PC-9 (cell line): ENCODE data around the gene UPK1B. TPM values are rescaled to one million over a fixed set of nuclear protein-coding genes. Genes with fewer than 3 reads are reported as not detected.

Source experiments
- BruUV-seq: library from RNA; stranded (reverse); fragments of 400-500 nt; replicated peaks from 2 replicates; lab custom pipeline; 2021; lab: Mats Ljungman, UMichigan
- CTCF ChIA-PET: fragments of 300-600 bp; sonication (Branson Sonifier 250); formaldehyde crosslinking; loops from one replicate; lab custom pipeline; 2022; ENCODE audit warnings: antibody characterized with exemption; lab: Charles Lee
- POLR2A ChIA-PET: fragments of 300-600 bp; sonication (Branson Sonifier 250); formaldehyde crosslinking; loops from one replicate; lab custom pipeline; 2022; ENCODE audit warnings: antibody characterized with exemption; ENCODE audit not compliant: unreplicated experiment; lab: Charles Lee
- DNase-seq, 2 experiments: peaks; one replicate each; pipeline versions ENCODE4 v3.0.0 to v3.0.0-alpha.2; 2015 to 2022; ENCODE audit warnings: mixed read lengths in 1 of 2
- H2AFZ ChIP-seq: fragments of 200-600 bp; sonication (generic); 2 replicates; pipeline ENCODE4 v1.8.1; 2017; ENCODE audit warnings: antibody characterized with exemption
- H3F3A ChIP-seq: fragments of 200-600 bp; sonication (generic); 2 replicates; pipeline ENCODE4 v1.8.1; 2017; ENCODE audit warnings: antibody characterized with exemption, mild to moderate bottlenecking, low read depth; ENCODE audit not compliant: insufficient read depth
- H3K27ac ChIP-seq: fragments of 200-600 bp; sonication (generic); 2 replicates; pipeline ENCODE4 v1.6.1; 2016; ENCODE audit warnings: mixed run types
- H3K27me3 ChIP-seq: fragments of 200-600 bp; sonication (generic); 2 replicates; pipeline ENCODE4 v1.6.1; 2016; ENCODE audit warnings: low read depth, mixed run types; ENCODE audit not compliant: insufficient read depth
- H3K36me3 ChIP-seq: fragments of 200-600 bp; sonication (generic); 2 replicates; pipeline ENCODE4 v1.6.1; 2016; ENCODE audit warnings: low read depth, mixed run types
- H3K4me1 ChIP-seq: fragments of 200-600 bp; sonication (generic); replicated peaks from 2 replicates; pipeline ENCODE4 v1.6.1; 2016; ENCODE audit warnings: mixed run types; ENCODE audit not compliant: insufficient read depth
- H3K4me2 ChIP-seq: fragments of 200-600 bp; sonication (generic); 2 replicates; pipeline ENCODE4 v1.6.1; 2017; ENCODE audit warnings: mixed run types
- H3K4me3 ChIP-seq: fragments of 200-600 bp; sonication (generic); 2 replicates; pipeline ENCODE4 v1.6.1; 2016; ENCODE audit warnings: mixed run types
- H3K79me2 ChIP-seq: fragments of 200-600 bp; sonication (generic); 2 replicates; pipeline ENCODE4 v1.6.1; 2017; ENCODE audit warnings: low read depth, mixed run types
- H3K9me2 ChIP-seq: fragments of 200-600 bp; sonication (generic); 2 replicates; pipeline ENCODE4 v1.8.1; 2017; ENCODE audit warnings: mild to moderate bottlenecking; ENCODE audit not compliant: insufficient read depth
- H3K9me3 ChIP-seq: fragments of 200-600 bp; sonication (generic); 2 replicates; pipeline ENCODE4 v1.8.1; 2016; ENCODE audit warnings: low read depth; ENCODE audit not compliant: insufficient read depth
- H4K20me1 ChIP-seq: fragments of 200-600 bp; sonication (generic); 2 replicates; pipeline ENCODE4 v1.8.1; 2017; ENCODE audit not compliant: insufficient read depth
- CTCF ChIP-seq: fragments of 200-600 bp; sonication (generic); conservative IDR thresholded peaks from 2 replicates; pipeline ENCODE4 v1.6.1; 2017; ENCODE audit warnings: mixed run types, antibody characterized with exemption, mild to moderate bottlenecking, moderate library complexity
- EZH2 ChIP-seq: fragments of 200-600 bp; sonication (generic); IDR thresholded peaks from 2 replicates; pipeline ENCODE4 v1.8.0; 2017; ENCODE audit warnings: antibody characterized with exemption, low read depth
- intact Hi-C: fragments of 100-400 bp; cut with micrococcal nuclease; formaldehyde crosslinking; loops from one replicate; pipeline ENCODE4 v1.10.0; 2022; ENCODE audit not compliant: unreplicated experiment
- total RNA-seq: library from RNA; stranded (reverse); gene quantifications from 2 replicates; pipeline ENCODE4 v1.2.3, GENCODE V29; 2021

The UPK1B gene
- total RNA-seq, 1 experiment from 2014 or later: not detected

GRCh38 chr3:119220970-119221667 is 47.7 kb downstream of the UPK1B start:
- BruUV-seq: no TSS peak
- no peak for DNase-seq
- CTCF ChIA-PET: no interaction called here
- H4K20me1 ChIP-seq: no peaks in the 10 kb centered on the region
- H3K4me3 ChIP-seq: no peak overlapping the region
- H3K36me3 ChIP-seq: peaks cover 15% of the 10 kb centered on the region; the same call in 1 of the 2 replicates
- POLR2A ChIA-PET: no interaction called here
- H3F3A ChIP-seq: no peaks in the 10 kb centered on the region
- H3K4me2 ChIP-seq: no peak overlapping the region
- no peaks in the 10 kb centered on the region for H3K4me1 ChIP-seq
- no peaks in the 10 kb centered on the region for H3K79me2 ChIP-seq
- intact Hi-C loops: no loop called here
- H3K27ac ChIP-seq: no peak overlapping the region
- H3K27me3 ChIP-seq: no peaks in the 10 kb centered on the region
- no peak for TF ChIP-seq EZH2
- TF ChIP-seq CTCF: no peak
- H3K9me3 ChIP-seq: no peaks in the 10 kb centered on the region
- H2AFZ ChIP-seq: no peak overlapping the region
- no peaks in the 10 kb centered on the region for H3K9me2 ChIP-seq

GRCh38 chr3:119221779-119222320 is 48.5 kb downstream of the UPK1B start:
- no peaks in the 10 kb centered on the region for H3K4me1 ChIP-seq
- H3K9me3 ChIP-seq: no peaks in the 10 kb centered on the region
- intact Hi-C loops: no loop called here
- no peaks in the 10 kb centered on the region for H3F3A ChIP-seq
- TF ChIP-seq CTCF: no peak
- H3K4me2 ChIP-seq: no peak overlapping the region
- H3K27ac ChIP-seq: no peak overlapping the region
- DNase-seq: no peak
- no peaks in the 10 kb centered on the region for H4K20me1 ChIP-seq
- H3K27me3 ChIP-seq: no peaks in the 10 kb centered on the region
- ChIA-PET CTCF (no interaction called here), POLR2A (interaction anchor here (0.6 kb wide), 1 partner anchor 11 kb away, joined by 3 read pairs; no protein-coding TSS in a partner anchor)
- no peaks in the 10 kb centered on the region for H3K9me2 ChIP-seq
- peaks cover 15% of the 10 kb centered on the region; the same call in 1 of the 2 replicates for H3K36me3 ChIP-seq
- no peaks in the 10 kb centered on the region for H3K79me2 ChIP-seq
- H2AFZ ChIP-seq: no peak overlapping the region
- H3K4me3 ChIP-seq: no peak overlapping the region
- no TSS peak for BruUV-seq

GRCh38 chr3:119222391-119222790 is 49.0 kb downstream of the UPK1B start:
- ChIA-PET POLR2A (interaction anchor here (0.6 kb wide), 1 partner anchor 12 kb away, joined by 3 read pairs; no protein-coding TSS in a partner anchor), CTCF (no interaction called here)
- Histone ChIP-seq H3K4me3 (no peak overlapping the region), H3K9me2 (no peaks in the 10 kb centered on the region), H3K27ac (no peak overlapping the region), H3K36me3 (peaks cover 15% of the 10 kb centered on the region; the same call in 1 of the 2 replicates), H2AFZ (no peak overlapping the region), H4K20me1 (no peaks in the 10 kb centered on the region), H3K4me1 (no peaks in the 10 kb centered on the region), H3K27me3 (no peaks in the 10 kb centered on the region), H3F3A (no peaks in the 10 kb centered on the region), H3K79me2 (no peaks in the 10 kb centered on the region), H3K4me2 (no peak overlapping the region), H3K9me3 (no peaks in the 10 kb centered on the region)
- intact Hi-C loops: no loop called here
- BruUV-seq: no TSS peak
- no peak for TF ChIP-seq EZH2
- no peak for TF ChIP-seq CTCF
- DNase-seq: no peak
